C4-2B (cell line): Measurements from ENCODE around the gene CAMTA2.
A peak's percentile ranks its signal among the peaks of the same experiment; 100 is the strongest.

Experiments
- H3K27ac ChIP-seq: fragments of 450-650 bp; 2 replicates; pipeline ENCODE4 v1.5.1; 2017
- CTCF ChIP-seq: fragments of 450-650 bp; conservative IDR thresholded peaks from 2 replicates; pipeline ENCODE4 v1.5.1; 2017; ENCODE audit warnings: mild to moderate bottlenecking
- ZFX ChIP-seq: fragments of 450-650 bp; IDR thresholded peaks from 2 replicates; pipeline ENCODE4 v1.6.1; 2017

CAMTA2 gene

GRCh38 chr17:4986951-4987766 is at the start of gene CAMTA2:
Gene CAMTA2, minus strand, starts transcription at chr17:4987675. Its CDS starts 1,453 bp downstream, at chr17:4986222.
- TF ChIP-seq ZFX: peak; percentile 54; the same call in 1 of the 2 replicates
- peak; percentile 90 for TF ChIP-seq CTCF
- H3K27ac ChIP-seq: peak within 1 kb of the TSS; percentile 97

GRCh38 chr17:5035315-5035714 is 47.8 kb upstream of the CAMTA2 start, which contains the start of gene SLC52A1:
Gene SLC52A1, minus strand, starts transcription at chr17:5035426. Its CDS starts 820 bp downstream, at chr17:5034606.
- TF ChIP-seq ZFX (no peak), CTCF (no peak)
- no peak within 1 kb of the TSS for H3K27ac ChIP-seq

GRCh38 chr17:5034651-5035050 is 47.2 kb upstream of the CAMTA2 start:
- no peak for TF ChIP-seq ZFX
- no peak for TF ChIP-seq CTCF

GRCh38 chr17:5034063-5034462 is 46.6 kb upstream of the CAMTA2 start:
- TF ChIP-seq ZFX (no peak), CTCF (no peak)

More at GRCh38 chr17:5034651-5035050, 47.2 kb upstream of the CAMTA2 start:
- no peak overlapping the region for H3K27ac ChIP-seq

GRCh38 chr17:5033352-5034015 is 46.0 kb upstream of the CAMTA2 start:
- no peak for TF ChIP-seq ZFX
- TF ChIP-seq CTCF: no peak
- no peak overlapping the region for H3K27ac ChIP-seq

More at GRCh38 chr17:5034063-5034462, 46.6 kb upstream of the CAMTA2 start:
- H3K27ac ChIP-seq: no peak overlapping the region

- no peak overlapping the region for H3K27ac ChIP-seq
- TF ChIP-seq ZFX: no peak
- no peak for TF ChIP-seq CTCF
These were observed 45.4 kb upstream of the CAMTA2 start for GRCh38 chr17:5032865-5033264.
